PC-9 (cell line): ENCODE results near the gene TMEM74B. TPM values are rescaled to one million over a fixed set of nuclear protein-coding genes. Genes with fewer than 3 reads are reported as not detected.

Source experiments
- BruUV-seq: library from RNA; stranded (reverse); fragments of 400-500 nt; replicated peaks from 2 replicates; lab custom pipeline; 2021; lab: Mats Ljungman, UMichigan
- CTCF ChIA-PET: fragments of 300-600 bp; sonication (Branson Sonifier 250); formaldehyde crosslinking; loops from one replicate; lab custom pipeline; 2022; ENCODE audit warnings: antibody characterized with exemption; lab: Charles Lee
- POLR2A ChIA-PET: fragments of 300-600 bp; sonication (Branson Sonifier 250); formaldehyde crosslinking; loops from one replicate; lab custom pipeline; 2022; ENCODE audit warnings: antibody characterized with exemption; ENCODE audit not compliant: unreplicated experiment; lab: Charles Lee
- DNase-seq, 2 experiments: peaks; one replicate each; pipeline versions ENCODE4 v3.0.0 to v3.0.0-alpha.2; 2015 to 2022; ENCODE audit warnings: mixed read lengths in 1 of 2
- H2AFZ ChIP-seq: fragments of 200-600 bp; sonication (generic); 2 replicates; pipeline ENCODE4 v1.8.1; 2017; ENCODE audit warnings: antibody characterized with exemption
- H3F3A ChIP-seq: fragments of 200-600 bp; sonication (generic); 2 replicates; pipeline ENCODE4 v1.8.1; 2017; ENCODE audit warnings: antibody characterized with exemption, mild to moderate bottlenecking, low read depth; ENCODE audit not compliant: insufficient read depth
- H3K27ac ChIP-seq: fragments of 200-600 bp; sonication (generic); 2 replicates; pipeline ENCODE4 v1.6.1; 2016; ENCODE audit warnings: mixed run types
- H3K27me3 ChIP-seq: fragments of 200-600 bp; sonication (generic); 2 replicates; pipeline ENCODE4 v1.6.1; 2016; ENCODE audit warnings: low read depth, mixed run types; ENCODE audit not compliant: insufficient read depth
- H3K36me3 ChIP-seq: fragments of 200-600 bp; sonication (generic); 2 replicates; pipeline ENCODE4 v1.6.1; 2016; ENCODE audit warnings: low read depth, mixed run types
- H3K4me1 ChIP-seq: fragments of 200-600 bp; sonication (generic); replicated peaks from 2 replicates; pipeline ENCODE4 v1.6.1; 2016; ENCODE audit warnings: mixed run types; ENCODE audit not compliant: insufficient read depth
- H3K4me2 ChIP-seq: fragments of 200-600 bp; sonication (generic); 2 replicates; pipeline ENCODE4 v1.6.1; 2017; ENCODE audit warnings: mixed run types
- H3K4me3 ChIP-seq: fragments of 200-600 bp; sonication (generic); 2 replicates; pipeline ENCODE4 v1.6.1; 2016; ENCODE audit warnings: mixed run types
- H3K79me2 ChIP-seq: fragments of 200-600 bp; sonication (generic); 2 replicates; pipeline ENCODE4 v1.6.1; 2017; ENCODE audit warnings: low read depth, mixed run types
- H3K9me2 ChIP-seq: fragments of 200-600 bp; sonication (generic); 2 replicates; pipeline ENCODE4 v1.8.1; 2017; ENCODE audit warnings: mild to moderate bottlenecking; ENCODE audit not compliant: insufficient read depth
- H3K9me3 ChIP-seq: fragments of 200-600 bp; sonication (generic); 2 replicates; pipeline ENCODE4 v1.8.1; 2016; ENCODE audit warnings: low read depth; ENCODE audit not compliant: insufficient read depth
- H4K20me1 ChIP-seq: fragments of 200-600 bp; sonication (generic); 2 replicates; pipeline ENCODE4 v1.8.1; 2017; ENCODE audit not compliant: insufficient read depth
- CTCF ChIP-seq: fragments of 200-600 bp; sonication (generic); conservative IDR thresholded peaks from 2 replicates; pipeline ENCODE4 v1.6.1; 2017; ENCODE audit warnings: mixed run types, antibody characterized with exemption, mild to moderate bottlenecking, moderate library complexity
- EZH2 ChIP-seq: fragments of 200-600 bp; sonication (generic); IDR thresholded peaks from 2 replicates; pipeline ENCODE4 v1.8.0; 2017; ENCODE audit warnings: antibody characterized with exemption, low read depth
- intact Hi-C: fragments of 100-400 bp; cut with micrococcal nuclease; formaldehyde crosslinking; loops from one replicate; pipeline ENCODE4 v1.10.0; 2022; ENCODE audit not compliant: unreplicated experiment
- total RNA-seq: library from RNA; stranded (reverse); gene quantifications from 2 replicates; pipeline ENCODE4 v1.2.3, GENCODE V29; 2021

Gene TMEM74B
- total RNA-seq, 1 experiment from 2014 or later, result 0.44 TPM

DNA sequence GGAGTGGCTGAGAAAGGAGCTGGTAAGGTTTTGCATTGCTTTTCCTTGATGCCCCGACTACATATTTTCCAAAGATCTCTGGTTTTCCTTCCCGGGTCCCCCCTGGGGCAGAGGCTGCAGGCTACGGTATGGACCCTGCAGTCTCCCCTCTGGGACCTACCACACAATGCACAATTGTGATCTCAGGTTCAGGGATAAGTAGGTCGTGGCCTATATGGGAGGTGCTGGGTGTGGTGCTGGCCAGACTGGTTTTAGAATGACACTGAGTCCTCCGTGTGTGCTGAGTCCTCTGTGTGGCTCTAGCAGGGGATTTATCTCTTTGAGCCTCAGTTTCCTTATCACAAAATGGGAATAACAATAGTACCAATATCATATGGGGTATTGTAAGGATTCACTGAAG, 18.8 kb upstream of the TMEM74B start:
- Histone ChIP-seq H2AFZ (no peak overlapping the region), H3K27ac (no peak overlapping the region), H3K79me2 (no peaks in the 10 kb centered on the region), H3K4me2 (no peak overlapping the region), H3K9me2 (no peaks in the 10 kb centered on the region), H3F3A (no peaks in the 10 kb centered on the region), H3K9me3 (no peaks in the 10 kb centered on the region), H3K4me1 (no peaks in the 10 kb centered on the region; the same call in 1 of the 2 replicates), H3K36me3 (no peaks in the 10 kb centered on the region), H3K4me3 (no peak overlapping the region), H4K20me1 (no peaks in the 10 kb centered on the region), H3K27me3 (peaks cover 25% of the 10 kb centered on the region)
- no peak for DNase-seq
- BruUV-seq, result no TSS peak
- POLR2A ChIA-PET, result no interaction called here
- TF ChIP-seq CTCF, result no peak
- TF ChIP-seq EZH2, result no peak
- intact Hi-C loops, result no loop called here
- CTCF ChIA-PET, result no interaction called here

- ChIA-PET POLR2A (no interaction called here), CTCF (interaction anchor here (0.6 kb wide), 1 partner anchor 82 kb away, joined by 4 read pairs; no protein-coding TSS in a partner anchor)
- H3K4me3 ChIP-seq, result no peak within 1 kb of the TSS
- DNase-seq, result no peak
- no peaks in the 10 kb centered on the region for H3K36me3 ChIP-seq
- H3F3A ChIP-seq, result no peaks in the 10 kb centered on the region
- H4K20me1 ChIP-seq, result no peaks in the 10 kb centered on the region
- H3K79me2 ChIP-seq, result no peaks in the 10 kb centered on the region
- no peaks in the 10 kb centered on the region; the same call in 1 of the 2 replicates for H3K4me1 ChIP-seq
- TF ChIP-seq EZH2 (no peak), CTCF (no peak)
- H3K27ac ChIP-seq, result no peak within 1 kb of the TSS
- H3K27me3 ChIP-seq, result peaks cover 18% of the 10 kb centered on the region
- no peak within 1 kb of the TSS for H3K4me2 ChIP-seq
- no peak within 1 kb of the TSS for H2AFZ ChIP-seq
- no peaks in the 10 kb centered on the region for H3K9me3 ChIP-seq
- H3K9me2 ChIP-seq, result no peaks in the 10 kb centered on the region
- intact Hi-C loops, result no loop called here
- no TSS peak for BruUV-seq
Measured at GRCh38 chr20:1202762-1203504, 18.2 kb upstream of the TMEM74B start, which contains the start of gene C20orf202. Gene C20orf202, plus strand, starts transcription at chr20:1203454. Its CDS starts 132 bp downstream, at chr20:1203586.

- ChIA-PET CTCF (interaction anchor here (1.0 kb wide), 1 partner anchor 13 kb away, joined by 3 read pairs; no protein-coding TSS in a partner anchor), POLR2A (no interaction called here)
- no peak for TF ChIP-seq CTCF
- no peak for TF ChIP-seq EZH2
- Histone ChIP-seq H3F3A (no peaks in the 10 kb centered on the region), H3K36me3 (no peaks in the 10 kb centered on the region), H2AFZ (no peak overlapping the region), H3K4me1 (no peaks in the 10 kb centered on the region; the same call in 1 of the 2 replicates), H3K27ac (no peak overlapping the region), H4K20me1 (no peaks in the 10 kb centered on the region), H3K79me2 (no peaks in the 10 kb centered on the region), H3K4me3 (no peak overlapping the region), H3K9me2 (no peaks in the 10 kb centered on the region), H3K9me3 (no peaks in the 10 kb centered on the region), H3K27me3 (peaks cover 16% of the 10 kb centered on the region), H3K4me2 (no peak overlapping the region)
- no peak for DNase-seq
- no TSS peak for BruUV-seq
- intact Hi-C loops, result no loop called here
Measured at GRCh38 chr20:1199964-1200363, 15.2 kb upstream of the TMEM74B start.
